Endothelial cell of umbilical vein (primary cell): ENCODE data around the gene ZNF697. TPM values are rescaled to one million over a fixed set of nuclear protein-coding genes. Genes with fewer than 3 reads are reported as not detected.

Experiments used
- BruUV-seq: library from RNA; stranded (reverse); fragments of 400-500 nt; replicated peaks from 2 replicates; lab custom pipeline; 2021; lab: Mats Ljungman, UMichigan
- CTCF ChIA-PET: fragments of 300-600, 350-600 bp; sonication (Branson Sonifier 250); formaldehyde crosslinking; loops from one replicate; lab custom pipeline; 2021; ENCODE audit warnings: antibody characterized with exemption, inconsistent platforms; lab: Charles Lee
- POLR2A ChIA-PET: fragments of 300-600, 350-600 bp; sonication (Branson Sonifier 250); formaldehyde crosslinking; loops from one replicate; lab custom pipeline; 2021; ENCODE audit warnings: antibody characterized with exemption, inconsistent platforms; lab: Charles Lee
- DNase-seq: peaks from one replicate; pipeline ENCODE4 v3.0.0-alpha.2; 2011; ENCODE audit warnings: low read depth, low spot score
- FAIRE-seq: peaks from 2 replicates; lab custom pipeline; 2011; peaks lifted over from hg19 to GRCh38; lab: Jason Lieb, UNC
- H2AFZ ChIP-seq: 2 replicates; pipeline ENCODE4 v1.6.0; 2012; ENCODE audit warnings: low read depth, low read length, control low read depth, inconsistent platforms
- H3K27ac ChIP-seq: 2 replicates; pipeline ENCODE4 v1.5.1; 2011; ENCODE audit warnings: low read depth, mild to moderate bottlenecking, control low read depth, low read length, moderate library complexity; ENCODE audit not compliant: insufficient read depth
- H3K27me3 ChIP-seq, 2 experiments: 2 replicates each; pipeline versions ENCODE4 v1.6.0 to v1.6.1; 2011; ENCODE audit warnings: low read length in 2 of 2, mixed read lengths in 1 of 2; ENCODE audit not compliant: control insufficient read depth in 2 of 2, insufficient read depth in 2 of 2
- H3K36me3 ChIP-seq, 2 experiments: 2 replicates in 1 of 2; 3 replicates in 1 of 2; pipeline ENCODE4 v1.5.1; 2011; ENCODE audit warnings: low read length in 2 of 2, mild to moderate bottlenecking in 1 of 2, moderate library complexity in 1 of 2; ENCODE audit not compliant: control insufficient read depth in 2 of 2, insufficient read depth in 2 of 2; ENCODE audit errors: extremely low read depth in 1 of 2
- H3K4me1 ChIP-seq: 3 replicates; pipeline ENCODE4 v1.5.1; 2011; ENCODE audit warnings: mild to moderate bottlenecking, low read length; ENCODE audit not compliant: control insufficient read depth, insufficient read depth; ENCODE audit errors: extremely low read depth
- H3K4me2 ChIP-seq: 2 replicates; pipeline ENCODE4 v1.6.1; 2011; ENCODE audit warnings: low read length, control low read depth, mixed read lengths; ENCODE audit not compliant: insufficient read depth
- H3K4me3 ChIP-seq, 3 experiments: fragments of 200-600 bp in 1 of 3; sonication (generic), shearing (Covaris generic) in 1 of 3; replicated peaks in 1 of 3; 2 replicates each; pipeline ENCODE4 v1.5.1; 2011 to 2016; ENCODE audit warnings: control low read depth in 3 of 3, low read length in 3 of 3, mild to moderate bottlenecking in 2 of 3, inconsistent platforms in 1 of 3, low read depth in 1 of 3, moderate library complexity in 1 of 3; ENCODE audit not compliant: insufficient read depth in 1 of 3
- H3K79me2 ChIP-seq: 2 replicates; pipeline ENCODE4 v1.6.0; 2012; ENCODE audit warnings: low read length, inconsistent platforms; ENCODE audit not compliant: control insufficient read depth, insufficient read depth
- H3K9ac ChIP-seq: replicated peaks from 2 replicates; pipeline ENCODE3; 2011; ENCODE audit warnings: low read length, control low read depth; ENCODE audit not compliant: insufficient read depth; ENCODE audit errors: extremely low read depth
- H3K9me1 ChIP-seq: replicated peaks from 3 replicates; pipeline ENCODE4 v1.6.0; 2011; ENCODE audit warnings: mild to moderate bottlenecking, low read length; ENCODE audit not compliant: control insufficient read depth, insufficient read depth; ENCODE audit errors: extremely low read depth
- H3K9me3 ChIP-seq: replicated peaks from 2 replicates; pipeline ENCODE4 v1.5.1; 2012; ENCODE audit warnings: low read length, inconsistent platforms; ENCODE audit not compliant: control insufficient read depth, insufficient read depth
- H4K20me1 ChIP-seq: replicated peaks from 2 replicates; pipeline ENCODE3; 2011; ENCODE audit warnings: mild to moderate bottlenecking, low read length; ENCODE audit not compliant: control insufficient read depth, insufficient read depth; ENCODE audit errors: extremely low read depth
- CTCF ChIP-seq, 2 donors: IDR thresholded peaks; 1 replicate in 1 of 2; 2 replicates in 1 of 2; pipeline ENCODE4 v1.5.1; 2011; ENCODE audit warnings: low read length in 2 of 2, mild to moderate bottlenecking in 2 of 2, moderate library complexity in 2 of 2, control low read depth in 1 of 2, inconsistent platforms in 1 of 2, low read depth in 1 of 2; ENCODE audit not compliant: insufficient read depth in 1 of 2; ENCODE audit errors: extremely low read depth in 1 of 2
- EZH2 ChIP-seq: IDR thresholded peaks from 2 replicates; pipeline ENCODE4 v1.6.1; 2012; ENCODE audit warnings: borderline replicate concordance, low read depth, mild to moderate bottlenecking, moderate library complexity, low read length, inconsistent platforms; ENCODE audit not compliant: severe bottlenecking
- FOS ChIP-seq: IDR thresholded peaks from 2 replicates; pipeline ENCODE4 v1.6.1; 2011; ENCODE audit warnings: mild to moderate bottlenecking, low read length, moderate library complexity, borderline replicate concordance; ENCODE audit not compliant: insufficient read depth
- GATA2 ChIP-seq: IDR thresholded peaks from 2 replicates; pipeline ENCODE4 v1.7.0; 2011; ENCODE audit warnings: low read depth, mild to moderate bottlenecking, moderate library complexity, mixed read lengths, low read length; ENCODE audit not compliant: insufficient read length, insufficient read depth
- JUN ChIP-seq: IDR thresholded peaks from 2 replicates; pipeline ENCODE4 v1.6.1; 2011; ENCODE audit warnings: borderline replicate concordance, low read depth; ENCODE audit not compliant: insufficient read length, insufficient read depth
- MAX ChIP-seq: IDR thresholded peaks from 2 replicates; pipeline ENCODE4 v1.6.1; 2011; ENCODE audit not compliant: insufficient read depth, insufficient read length
- MYC ChIP-seq: IDR thresholded peaks from one replicate; pipeline ENCODE4 v1.6.1; 2011; ENCODE audit warnings: mild to moderate bottlenecking, low read depth, low read length
- POLR2A ChIP-seq: IDR thresholded peaks from 2 replicates; pipeline ENCODE4 v1.6.1; 2012; ENCODE audit warnings: low read depth, mild to moderate bottlenecking, control low read depth, low read length
- POLR2AphosphoS5 ChIP-seq: IDR thresholded peaks from 2 replicates; pipeline ENCODE4 v1.6.1; 2012; ENCODE audit warnings: low read depth, mild to moderate bottlenecking, control low read depth, low read length, moderate library complexity; ENCODE audit not compliant: insufficient read depth
- dilution Hi-C: fragments of 300-500 bp; cut with MboI; formaldehyde crosslinking; loops from one replicate; pipeline ENCODE4 v1.15.0; 2019; ENCODE audit warnings: low sequenced_read_pairs; ENCODE audit not compliant: extremely low pct_ligation_motif_present
- intact Hi-C: fragments of 100-400 bp; cut with micrococcal nuclease; formaldehyde crosslinking; loops from one replicate; pipeline ENCODE4 v1.10.0; 2022
- polyA plus RNA-seq, 4 experiments: library from polyadenylated mRNA; depleted of rRNA in 3 of 4; stranded (reverse) in 3 of 4; unstranded in 1 of 4; fragments of >200 nt; gene quantifications; 2 replicates each; pipeline versions ENCODE4 v1.2.1 to v1.2.3, GENCODE V29; 2011 to 2012; ENCODE audit warnings: missing spikeins in 1 of 4
- total RNA-seq: library from RNA; stranded (reverse); gene quantifications from 2 replicates; pipeline ENCODE4 v1.2.3, GENCODE V29; 2021

ZNF697 gene
- total and polyA plus RNA-seq, 2 donors (not counting 3 experiments of a cell fraction or from before 2014, with no cell fraction given), result 6.2 to 14.1 TPM

DNA sequence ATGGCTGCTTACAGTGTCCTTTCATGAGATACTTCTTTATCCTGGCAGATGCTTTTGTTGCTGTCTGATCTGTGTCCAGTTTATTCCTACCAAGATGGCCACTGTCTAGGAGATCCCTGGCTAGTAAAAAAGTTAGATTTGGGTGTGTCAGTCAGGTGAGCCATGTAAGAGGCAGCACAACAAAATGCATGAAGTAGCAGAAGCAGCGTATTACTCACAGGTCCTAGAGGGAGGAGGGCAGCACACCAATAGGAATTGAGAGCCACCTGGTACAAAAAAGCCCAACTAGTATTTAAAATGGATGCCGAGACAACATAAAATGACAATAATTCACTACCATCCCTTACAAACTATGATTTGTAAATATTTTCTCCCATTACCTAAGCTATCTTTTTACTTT, 22.8 kb upstream of the ZNF697 start:
- intact Hi-C loops, result loop anchor here (10.0 kb wide), 1 partner anchor 396 kb away; no protein-coding TSS in a partner anchor
- BruUV-seq, result no TSS peak
- no peaks in the 10 kb centered on the region for H3K79me2 ChIP-seq
- ChIA-PET CTCF (no interaction called here), POLR2A (no interaction called here)
- dilution Hi-C loops, result no loop called here
- no peak overlapping the region for H3K4me2 ChIP-seq
- H3K4me3 ChIP-seq, result no peak overlapping the region
- H3K9me3 ChIP-seq, result no peaks in the 10 kb centered on the region
- TF ChIP-seq POLR2A (no peak), FOS (no peak), CTCF (IDR thresholded peaks at IDR 0.05; ENCODE audit: extremely low read depth in 1 of 2, insufficient read depth in 1 of 2, low read depth in 1 of 2, low read length in 2 of 2) (no peak), JUN (no peak)
- no peak overlapping the region for H2AFZ ChIP-seq
- no peak for FAIRE-seq
- H3K9ac ChIP-seq, result no peak overlapping the region
- no peaks in the 10 kb centered on the region for H3K36me3 ChIP-seq
- H3K9me1 ChIP-seq, result no peaks in the 10 kb centered on the region
- H3K27me3 ChIP-seq, result no peaks in the 10 kb centered on the region
- no peaks in the 10 kb centered on the region for H4K20me1 ChIP-seq
- peaks cover 39% of the 10 kb centered on the region for H3K4me1 ChIP-seq
- no peak overlapping the region for H3K27ac ChIP-seq
- no peak for DNase-seq

DNA sequence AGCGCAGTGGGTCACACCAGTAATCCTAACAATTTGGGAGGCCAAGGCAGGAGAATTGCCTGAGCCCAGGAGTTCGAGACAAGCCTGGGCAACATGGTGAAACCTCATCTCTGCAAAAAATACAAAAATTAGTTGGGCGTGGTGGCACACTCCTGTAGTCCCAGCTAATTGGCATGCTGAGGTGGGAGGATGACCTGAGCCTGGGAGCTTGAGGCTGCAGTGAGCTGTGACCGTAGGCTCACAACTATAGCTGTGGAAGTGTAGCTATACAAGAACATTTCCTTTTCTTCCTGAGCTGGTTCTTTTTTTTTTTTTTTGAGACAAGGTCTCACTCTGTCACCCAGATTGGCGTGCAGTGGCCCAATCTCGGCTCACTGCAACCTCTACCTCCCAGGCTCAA, 19.1 kb upstream of the ZNF697 start:
- Histone ChIP-seq H3K27ac (no peak overlapping the region), H3K4me1 (peaks cover 4% of the 10 kb centered on the region), H3K9me1 (no peaks in the 10 kb centered on the region), H3K27me3 (no peaks in the 10 kb centered on the region), H3K79me2 (no peaks in the 10 kb centered on the region), H3K36me3 (no peaks in the 10 kb centered on the region), H4K20me1 (no peaks in the 10 kb centered on the region), H3K9ac (no peak overlapping the region), H3K9me3 (no peaks in the 10 kb centered on the region), H3K4me2 (no peak overlapping the region), H2AFZ (no peak overlapping the region), H3K4me3 (no peak overlapping the region)
- BruUV-seq, result no TSS peak
- ChIA-PET CTCF (interaction anchor here (1.1 to 2.0 kb wide), 2 partner anchors 20 to 56 kb away, joined by 3 to 6 read pairs; no protein-coding TSS in a partner anchor), POLR2A (no interaction called here)
- dilution Hi-C loops, result no loop called here
- FAIRE-seq (no peak), DNase-seq (no peak)
- TF ChIP-seq JUN (no peak), MAX (no peak), GATA2 (no peak), CTCF (IDR thresholded peaks at IDR 0.05; ENCODE audit: extremely low read depth in 1 of 2, insufficient read depth in 1 of 2, low read depth in 1 of 2, low read length in 2 of 2) (no peak), POLR2AphosphoS5 (no peak), POLR2A (no peak), MYC (no peak), FOS (no peak), EZH2 (no peak)
- intact Hi-C loops, result no loop called here
